IMR-90 (cell line): ENCODE results near the gene MRPL10. TPM values are rescaled to one million over a fixed set of nuclear protein-coding genes. Genes with fewer than 3 reads are reported as not detected.
A peak's percentile ranks its signal among the peaks of the same experiment; 100 is the strongest.

ENCODE experiments used
- ATAC-seq: fragments of 200-7000 bp; cut with Tn5 transposase; 2 replicates; pipeline ENCODE4 v1.9.1; 2020; ENCODE audit warnings: low read depth, mild to moderate bottlenecking, moderate library complexity
- BruUV-seq: library from RNA; stranded (reverse); fragments of 400-500 nt; replicated peaks from 2 replicates; lab custom pipeline; 2021; lab: Mats Ljungman, UMichigan
- CTCF ChIA-PET: fragments of 300-600 bp; formaldehyde crosslinking; extraction: SDS; loops from one replicate; lab custom pipeline; 2021; ENCODE audit warnings: antibody characterized with exemption; lab: Yijun Ruan, JAX
- POLR2A ChIA-PET: fragments of 300-600 bp; sonication (Branson Sonifier 250); formaldehyde crosslinking; loops from one replicate; lab custom pipeline; 2022; ENCODE audit warnings: antibody characterized with exemption; ENCODE audit not compliant: unreplicated experiment; lab: Charles Lee
- DNase-seq: peaks from one replicate; pipeline ENCODE4 v3.0.0; 2013
- H2AFZ ChIP-seq: replicated peaks from 2 replicates; pipeline ENCODE3; 2013; ENCODE audit warnings: low read length, mild to moderate bottlenecking; ENCODE audit not compliant: poor library complexity
- H2AK5ac ChIP-seq: 2 replicates; pipeline ENCODE4 v1.6.1; 2013; ENCODE audit warnings: low read depth, low read length, inconsistent platforms
- H2AK9ac ChIP-seq: replicated peaks from 2 replicates; pipeline ENCODE3; 2013; ENCODE audit warnings: mild to moderate bottlenecking, low read depth, low read length, moderate library complexity; ENCODE audit not compliant: poor library complexity
- H2BK120ac ChIP-seq: 2 replicates; pipeline ENCODE4 v1.6.1; 2013; ENCODE audit warnings: low read depth, low read length, inconsistent platforms
- H2BK15ac ChIP-seq: 3 replicates; pipeline ENCODE4 v1.6.1; 2013; ENCODE audit warnings: low read depth, low read length, inconsistent platforms
- H2BK20ac ChIP-seq: 2 replicates; pipeline ENCODE4 v1.6.1; 2013; ENCODE audit warnings: low read depth, mild to moderate bottlenecking, inconsistent platforms, low read length, moderate library complexity
- H2BK5ac ChIP-seq: 2 replicates; pipeline ENCODE4 v1.6.1; 2013; ENCODE audit warnings: mild to moderate bottlenecking, low read depth, low read length, inconsistent platforms; ENCODE audit not compliant: poor library complexity, severe bottlenecking
- H3K14ac ChIP-seq: replicated peaks from 2 replicates; pipeline ENCODE4 v1.6.1; 2013; ENCODE audit warnings: low read depth, low read length, inconsistent platforms
- H3K18ac ChIP-seq: 2 replicates; pipeline ENCODE4 v1.6.1; 2013; ENCODE audit warnings: low read depth, low read length, control low read depth
- H3K23ac ChIP-seq: 2 replicates; pipeline ENCODE4 v1.6.1; 2013; ENCODE audit warnings: low read depth, low read length, inconsistent platforms
- H3K27ac ChIP-seq: 2 replicates; pipeline ENCODE4 v1.5.1; 2013; ENCODE audit warnings: mild to moderate bottlenecking, control low read depth, low read length; ENCODE audit not compliant: insufficient read depth
- H3K27me3 ChIP-seq: 2 replicates; pipeline ENCODE4 v1.6.1; 2013; ENCODE audit warnings: low read length; ENCODE audit not compliant: control insufficient read depth, insufficient read depth
- H3K36me3 ChIP-seq: 2 replicates; pipeline ENCODE4 v1.6.1; 2013; ENCODE audit warnings: low read length, mixed read lengths; ENCODE audit not compliant: control insufficient read depth, insufficient read depth
- H3K4ac ChIP-seq: 2 replicates; pipeline ENCODE4 v1.6.1; 2013; ENCODE audit warnings: low read depth, low read length, inconsistent platforms
- H3K4me1 ChIP-seq: 2 replicates; pipeline ENCODE4 v1.6.1; 2013; ENCODE audit warnings: low read length, mixed read lengths; ENCODE audit not compliant: control insufficient read depth, insufficient read depth
- H3K4me2 ChIP-seq: 2 replicates; pipeline ENCODE4 v1.6.1; 2013; ENCODE audit warnings: low read depth, mild to moderate bottlenecking, control low read depth, low read length, moderate library complexity
- H3K4me3 ChIP-seq: 2 replicates; pipeline ENCODE4 v1.5.1; 2013; ENCODE audit warnings: low read depth, mild to moderate bottlenecking, control low read depth, low read length, moderate library complexity; ENCODE audit not compliant: insufficient read depth
- H3K56ac ChIP-seq: 2 replicates; pipeline ENCODE4 v1.6.1; 2013; ENCODE audit warnings: low read length, inconsistent platforms; ENCODE audit not compliant: insufficient read depth; ENCODE audit errors: extremely low read depth
- H3K79me1 ChIP-seq, 2 experiments: 2 replicates each; pipeline ENCODE4 v1.6.1; 2013; ENCODE audit warnings: low read length in 2 of 2, inconsistent platforms in 1 of 2, low read depth in 1 of 2
- H3K9ac ChIP-seq: 2 replicates; pipeline ENCODE4 v1.6.1; 2013; ENCODE audit warnings: low read depth, low read length, control low read depth
- H3K9me1 ChIP-seq: 2 replicates; pipeline ENCODE4 v1.6.1; 2013; ENCODE audit warnings: low read length, inconsistent platforms; ENCODE audit not compliant: insufficient read depth
- H3K9me3 ChIP-seq: 2 replicates; pipeline ENCODE4 v1.6.1; 2013; ENCODE audit warnings: low read length; ENCODE audit not compliant: control insufficient read depth, insufficient read depth
- H4K20me1 ChIP-seq: 2 replicates; pipeline ENCODE4 v1.6.1; 2013; ENCODE audit warnings: low read length, inconsistent platforms; ENCODE audit not compliant: insufficient read depth
- H4K5ac ChIP-seq: 2 replicates; pipeline ENCODE4 v1.6.1; 2013; ENCODE audit warnings: mild to moderate bottlenecking, low read depth, low read length, control low read depth
- H4K8ac ChIP-seq, 2 experiments: 2 replicates each; pipeline ENCODE4 v1.6.1; 2013; ENCODE audit warnings: low read depth in 2 of 2, low read length in 2 of 2, control low read depth in 1 of 2, inconsistent platforms in 1 of 2
- H4K91ac ChIP-seq: 2 replicates; pipeline ENCODE4 v1.6.1; 2013; ENCODE audit warnings: low read depth, low read length, inconsistent platforms; ENCODE audit not compliant: insufficient read depth
- BHLHE40 ChIP-seq: fragments of 150-350 bp; IDR thresholded peaks from 2 replicates; pipeline ENCODE4 v1.6.1; 2016; ENCODE audit warnings: mild to moderate bottlenecking, low read depth, low read length
- CEBPB ChIP-seq: IDR thresholded peaks from 2 replicates; pipeline ENCODE4 v1.6.1; 2012; ENCODE audit warnings: low read depth, low read length, improper control_type of control experiment
- CHD1 ChIP-seq: IDR thresholded peaks from 2 replicates; pipeline ENCODE4 v1.6.1; 2012; ENCODE audit warnings: low read depth, low read length, improper control_type of control experiment
- CTCF ChIP-seq: conservative IDR thresholded peaks from 2 replicates; pipeline ENCODE4 v1.5.1; 2012; ENCODE audit warnings: mild to moderate bottlenecking, low read depth, low read length, improper control_type of control experiment
- FOS ChIP-seq: fragments of 150-350 bp; IDR thresholded peaks from 2 replicates; pipeline ENCODE4 v1.6.1; 2016; ENCODE audit warnings: low read depth, low read length
- MAFK ChIP-seq: IDR thresholded peaks from 2 replicates; pipeline ENCODE4 v1.6.1; 2012; ENCODE audit warnings: low read depth, low read length, improper control_type of control experiment
- MAZ ChIP-seq: IDR thresholded peaks from 2 replicates; pipeline ENCODE4 v1.6.1; 2012; ENCODE audit warnings: low read depth, mild to moderate bottlenecking, low read length, improper control_type of control experiment, moderate library complexity, borderline replicate concordance
- MXI1 ChIP-seq: IDR thresholded peaks from 2 replicates; pipeline ENCODE4 v1.6.1; 2012; ENCODE audit warnings: low read depth, mild to moderate bottlenecking, low read length, moderate library complexity, borderline replicate concordance
- NFE2L2 ChIP-seq: fragments of 150-350 bp; IDR thresholded peaks from 2 replicates; pipeline ENCODE4 v1.6.1; 2016; ENCODE audit warnings: low read depth, mild to moderate bottlenecking, low read length
- POLR2A ChIP-seq: IDR thresholded peaks from 2 replicates; pipeline ENCODE4 v1.6.1; 2012; ENCODE audit warnings: mild to moderate bottlenecking, low read depth, low read length
- RAD21 ChIP-seq: IDR thresholded peaks from 2 replicates; pipeline ENCODE4 v1.6.1; 2012; ENCODE audit warnings: low read length, improper control_type of control experiment
- RCOR1 ChIP-seq: IDR thresholded peaks from 2 replicates; pipeline ENCODE4 v1.6.1; 2012; ENCODE audit warnings: mild to moderate bottlenecking, low read length, improper control_type of control experiment; ENCODE audit not compliant: insufficient replicate concordance
- RFX5 ChIP-seq: IDR thresholded peaks from 2 replicates; pipeline ENCODE4 v1.8.0; 2012; ENCODE audit warnings: low read depth, mild to moderate bottlenecking, low read length, moderate library complexity
- SMC3 ChIP-seq: fragments of 150-350 bp; IDR thresholded peaks from 2 replicates; pipeline ENCODE4 v1.6.1; 2016; ENCODE audit warnings: low read depth, mild to moderate bottlenecking, antibody characterized with exemption, low read length, moderate library complexity
- WGBS, 2 experiments: methylation state at CpG; one replicate each; pipeline versions ENCODE4 v1.1.5 to v1.1.7; 2013; ENCODE audit warnings: missing lambda C conversion rate in 2 of 2; ENCODE audit not compliant: insufficient read length in 1 of 2; ENCODE audit errors: extremely low coverage in 2 of 2; 5-methylcytosine and 5-hydroxymethylcytosine counted together
- dilution Hi-C: fragments of 300-500 bp; cut with HindIII; formaldehyde crosslinking; loops from one replicate; pipeline ENCODE4 v1.14.3; 2018; ENCODE audit warnings: low sequenced_read_pairs; ENCODE audit not compliant: unreplicated experiment
- in situ Hi-C: fragments of 300-500 bp; cut with MboI; formaldehyde crosslinking; loops from 3 replicates; pipeline ENCODE4 v1.14.3; 2019; ENCODE audit warnings: low sequenced_read_pairs, inconsistent platforms, mixed read lengths
- intact Hi-C: fragments of 100-400 bp; cut with micrococcal nuclease; formaldehyde crosslinking; loops from 2 replicates; pipeline ENCODE4 v1.10.0; 2022
- polyA plus RNA-seq, 3 experiments: library from polyadenylated mRNA; depleted of rRNA; stranded (reverse); fragments of >200 nt; gene quantifications; 2 replicates each; pipeline ENCODE4 v1.2.3, GENCODE V29; 2012; ENCODE audit warnings: low replicate concordance in 1 of 3
- total RNA-seq: library from RNA; depleted of rRNA; stranded (reverse); fragments of >200 nt; gene quantifications from 2 replicates; pipeline ENCODE4 v1.2.3, GENCODE V29; 2012
- TF ChIP-seq, protein P1 (sequence below): fragments of 150-350 bp; IDR thresholded peaks from 2 replicates; pipeline ENCODE4 v1.6.1; 2016; ENCODE audit warnings: low read depth, mild to moderate bottlenecking, low read length, moderate library complexity, borderline replicate concordance

Gene MRPL10
- total and polyA plus RNA-seq, 2 of the 4 experiments (the other 2 are of a cell fraction): 32.3 to 61.8 TPM

DNA sequence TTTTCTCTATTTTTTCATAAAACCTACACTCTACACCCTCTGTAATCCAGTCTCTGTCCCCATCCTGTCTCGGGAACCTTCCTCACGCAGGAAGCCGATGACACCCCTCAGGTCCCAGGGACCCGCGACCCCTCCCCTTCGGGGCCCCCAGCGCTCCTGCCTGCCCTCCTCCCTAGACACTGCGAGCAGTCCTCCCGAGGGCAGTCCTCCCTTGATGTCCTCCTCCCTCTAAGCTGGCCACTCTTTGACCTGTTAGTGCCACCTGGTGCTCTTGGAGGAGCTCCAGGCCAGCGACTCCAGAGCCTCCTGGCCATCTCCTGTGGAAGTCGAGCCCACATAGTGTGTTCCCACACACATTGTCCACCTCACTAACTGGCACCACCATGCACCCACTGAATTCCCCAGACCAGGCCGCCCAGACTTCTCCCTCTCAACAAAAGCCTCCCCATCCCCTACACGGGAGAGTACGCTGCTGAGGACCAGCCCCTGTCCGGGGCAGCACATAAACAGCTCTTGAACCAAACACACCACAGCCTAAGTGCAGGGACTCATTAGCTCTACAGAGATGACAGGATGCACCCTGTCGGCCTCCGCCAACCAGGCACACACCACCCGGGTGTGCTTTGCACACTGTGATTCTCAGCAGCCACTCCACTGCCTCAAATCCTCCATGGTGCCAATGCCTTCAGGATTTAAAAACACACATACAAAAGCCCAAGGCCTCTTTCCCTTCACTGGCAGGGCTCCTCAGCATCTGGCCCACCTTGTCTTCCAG is 19.0 kb downstream of the MRPL10 start:
- no peak overlapping the region for H3K18ac ChIP-seq
- H2AK5ac ChIP-seq: no peak overlapping the region
- dilution Hi-C loops (no loop called here), intact Hi-C loops (no loop called here), in situ Hi-C loops (no loop called here)
- ATAC-seq: no peak
- H4K8ac ChIP-seq: no peak overlapping the region
- no peak overlapping the region for H2BK20ac ChIP-seq
- H3K9ac ChIP-seq: no peak overlapping the region
- H2BK5ac ChIP-seq: no peak overlapping the region
- no peak overlapping the region for H3K4ac ChIP-seq
- no peak overlapping the region for H2BK15ac ChIP-seq
- H3K23ac ChIP-seq: no peak overlapping the region
- no peak overlapping the region for H3K4me3 ChIP-seq
- no TSS peak for BruUV-seq
- no peak overlapping the region for H2AK9ac ChIP-seq
- H3K27ac ChIP-seq: no peak overlapping the region
- H3K4me2 ChIP-seq: no peak overlapping the region
- no peak overlapping the region for H3K56ac ChIP-seq
- peak overlapping the region; percentile 46 for H2AFZ ChIP-seq
- no peaks in the 10 kb centered on the region for H3K79me1 ChIP-seq
- H2BK120ac ChIP-seq: no peak overlapping the region
- H3K9me1 ChIP-seq: 0 out of 2 replicates have a peak, but pooled peaks cover 2% of the 10 kb centered on the region
- ChIA-PET POLR2A (no interaction called here), CTCF (no interaction called here)
- no peak for DNase-seq
- H4K91ac ChIP-seq: no peak overlapping the region
- H3K27me3 ChIP-seq: no peaks in the 10 kb centered on the region
- H3K9me3 ChIP-seq: no peaks in the 10 kb centered on the region
- H4K5ac ChIP-seq: no peak overlapping the region
- no peak overlapping the region for H3K14ac ChIP-seq
- H3K36me3 ChIP-seq: peaks cover 65% of the 10 kb centered on the region
- H4K20me1 ChIP-seq: peaks cover 37% of the 10 kb centered on the region
- H3K4me1 ChIP-seq: peaks cover 3% of the 10 kb centered on the region; the same call in 1 of the 2 replicates
- WGBS, 2 experiments: 81% methylated on average over 10 of the region's 18 CpGs; no CpG with 5 or more reads in 1 of the 2 experiments
- TF ChIP-seq MAFK (no peak), MXI1 (no peak), RCOR1 (no peak), RFX5 (no peak), MAZ (no peak), CEBPB (no peak), POLR2A (no peak), BHLHE40 (no peak), CTCF (no peak), RAD21 (no peak), NFE2L2 (no peak), SMC3 (no peak), CHD1 (no peak), FOS (no peak)
- TF ChIP-seq, protein P1, sequence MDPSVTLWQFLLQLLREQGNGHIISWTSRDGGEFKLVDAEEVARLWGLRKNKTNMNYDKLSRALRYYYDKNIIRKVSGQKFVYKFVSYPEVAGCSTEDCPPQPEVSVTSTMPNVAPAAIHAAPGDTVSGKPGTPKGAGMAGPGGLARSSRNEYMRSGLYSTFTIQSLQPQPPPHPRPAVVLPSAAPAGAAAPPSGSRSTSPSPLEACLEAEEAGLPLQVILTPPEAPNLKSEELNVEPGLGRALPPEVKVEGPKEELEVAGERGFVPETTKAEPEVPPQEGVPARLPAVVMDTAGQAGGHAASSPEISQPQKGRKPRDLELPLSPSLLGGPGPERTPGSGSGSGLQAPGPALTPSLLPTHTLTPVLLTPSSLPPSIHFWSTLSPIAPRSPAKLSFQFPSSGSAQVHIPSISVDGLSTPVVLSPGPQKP: no peak
